OCI-LY7 (cell line): ENCODE results near the gene KRT86. TPM values are rescaled to one million over a fixed set of nuclear protein-coding genes. Genes with fewer than 3 reads are reported as not detected.

Source experiments
- BruUV-seq: library from RNA; stranded (reverse); fragments of 400-500 nt; replicated peaks from 2 replicates; lab custom pipeline; 2021; lab: Mats Ljungman, UMichigan
- CTCF ChIA-PET: fragments of 300-600 bp; sonication (Branson Sonifier 250); formaldehyde crosslinking; loops from one replicate; lab custom pipeline; 2022; ENCODE audit warnings: antibody characterized with exemption; ENCODE audit not compliant: unreplicated experiment; lab: Charles Lee
- POLR2A ChIA-PET: fragments of 300-600 bp; sonication (Branson Sonifier 250); formaldehyde crosslinking; loops from one replicate; lab custom pipeline; 2022; ENCODE audit warnings: antibody characterized with exemption; lab: Charles Lee
- DNase-seq: peaks from one replicate; pipeline ENCODE4 v3.0.0-alpha.2; 2015; ENCODE audit warnings: low spot score
- H2AFZ ChIP-seq: fragments of 200-600 bp; sonication (generic), shearing (Covaris generic); 2 replicates; pipeline ENCODE4 v1.6.1; 2014; ENCODE audit warnings: mild to moderate bottlenecking, antibody characterized with exemption, low read length, moderate library complexity
- H3K27ac ChIP-seq: fragments of 200-600 bp; sonication (generic); 2 replicates; pipeline ENCODE4 v1.5.1; 2014; ENCODE audit warnings: mixed run types, low read depth, mild to moderate bottlenecking, moderate library complexity, low read length, inconsistent platforms; ENCODE audit not compliant: poor library complexity, severe bottlenecking
- H3K36me3 ChIP-seq: fragments of 200-600 bp; sonication (generic); 2 replicates; pipeline ENCODE4 v1.6.1; 2014; ENCODE audit warnings: mild to moderate bottlenecking, antibody characterized with exemption, low read length, moderate library complexity, mixed read lengths; ENCODE audit not compliant: insufficient read depth
- H3K4me1 ChIP-seq: fragments of 200-600 bp; sonication (generic); 2 replicates; pipeline ENCODE4 v1.5.1; 2014; ENCODE audit warnings: mild to moderate bottlenecking, low read length; ENCODE audit not compliant: insufficient read depth, poor library complexity, severe bottlenecking
- H3K4me2 ChIP-seq: fragments of 200-600 bp; sonication (generic); 2 replicates; pipeline ENCODE4 v1.6.1; 2014; ENCODE audit warnings: mild to moderate bottlenecking, low read length
- H3K4me3 ChIP-seq: fragments of 200-600 bp; sonication (generic); 2 replicates; pipeline ENCODE4 v1.5.1; 2014; ENCODE audit warnings: mild to moderate bottlenecking, low read depth, low read length; ENCODE audit not compliant: poor library complexity, severe bottlenecking
- H3K79me2 ChIP-seq: fragments of 200-600 bp; sonication (generic); 2 replicates; pipeline ENCODE4 v1.6.1; 2016; ENCODE audit warnings: low read depth, mild to moderate bottlenecking, low read length, moderate library complexity, mixed read lengths; ENCODE audit not compliant: insufficient read depth
- H3K9me2 ChIP-seq: fragments of 200-600 bp; sonication (generic); 2 replicates; pipeline ENCODE4 v1.6.1; 2016; ENCODE audit warnings: mild to moderate bottlenecking, low read length, mixed read lengths; ENCODE audit not compliant: insufficient read depth
- H3K9me3 ChIP-seq: fragments of 200-600 bp; sonication (generic); 2 replicates; pipeline ENCODE4 v1.6.1; 2014; ENCODE audit warnings: mild to moderate bottlenecking, mixed run types, low read length, mixed read lengths
- H4K20me1 ChIP-seq: fragments of 200-600 bp; sonication (generic); 2 replicates; pipeline ENCODE4 v1.6.1; 2014; ENCODE audit warnings: mild to moderate bottlenecking, antibody characterized with exemption, low read length, moderate library complexity, mixed read lengths; ENCODE audit not compliant: insufficient read depth
- EZH2phosphoT487 ChIP-seq: fragments of 200-600 bp; sonication (generic); IDR thresholded peaks from 2 replicates; pipeline ENCODE4 v1.6.1; 2018; ENCODE audit warnings: low read depth, borderline replicate concordance, mild to moderate bottlenecking, mixed run types, antibody characterized with exemption, low read length, moderate library complexity, mixed read lengths
- intact Hi-C: fragments of 100-400 bp; cut with micrococcal nuclease; formaldehyde crosslinking; loops from one replicate; pipeline ENCODE4 v1.10.0; 2022; ENCODE audit not compliant: unreplicated experiment
- total RNA-seq, 2 experiments: library from RNA; depleted of rRNA in 1 of 2; stranded (reverse); fragments of >200 nt in 1 of 2; shearing (Covaris generic) in 1 of 2; gene quantifications; 2 replicates each; pipeline ENCODE4 v1.2.3, GENCODE V29; 2014 to 2022
- TF ChIP-seq, protein P1 (sequence below): fragments of 200-600 bp; sonication (generic); conservative IDR thresholded peaks from 2 replicates; pipeline ENCODE4 v1.5.1; 2014; ENCODE audit warnings: mild to moderate bottlenecking, antibody characterized with exemption, low read length, moderate library complexity, mixed read lengths

KRT86 gene
- total RNA-seq, 2 experiments from 2014 or later = not detected

DNA sequence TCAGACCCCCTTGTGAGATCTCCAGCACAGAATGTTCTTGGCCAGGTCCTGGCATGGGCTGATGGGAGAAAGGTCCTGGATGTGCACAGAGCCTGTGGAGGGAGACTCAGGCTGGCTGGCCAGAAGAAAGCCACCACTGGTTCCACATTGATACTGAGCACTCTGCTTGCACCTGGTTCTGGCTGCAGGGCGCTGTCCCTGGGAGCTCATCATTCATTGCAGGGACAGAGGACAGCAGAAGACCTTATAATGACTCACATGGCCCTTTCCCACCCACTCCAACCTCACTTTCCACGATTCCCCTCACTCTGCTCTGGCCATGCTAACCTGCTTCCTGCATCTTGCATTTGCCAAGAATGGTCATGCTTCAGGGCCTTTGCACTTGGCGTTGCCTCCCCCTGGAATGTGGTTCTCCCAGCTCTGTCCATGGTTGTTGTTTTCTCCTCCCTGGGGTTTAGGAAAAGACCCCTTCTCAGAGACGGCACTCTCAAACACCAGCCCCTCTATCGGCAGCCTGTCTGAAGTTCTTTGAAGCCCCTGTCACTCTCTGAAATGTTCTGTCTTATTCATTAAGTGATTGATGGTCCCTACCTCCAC is 31.1 kb upstream of the KRT86 start:
- Histone ChIP-seq H3K36me3 (no peaks in the 10 kb centered on the region), H2AFZ (no peak overlapping the region), H3K9me2 (no peaks in the 10 kb centered on the region), H4K20me1 (no peaks in the 10 kb centered on the region; the same call in 1 of the 2 replicates), H3K27ac (no peak overlapping the region), H3K4me3 (no peak overlapping the region), H3K79me2 (no peaks in the 10 kb centered on the region), H3K4me1 (no peaks in the 10 kb centered on the region), H3K9me3 (no peaks in the 10 kb centered on the region), H3K4me2 (no peak overlapping the region)
- ChIA-PET CTCF (no interaction called here), POLR2A (no interaction called here)
- no peak for TF ChIP-seq EZH2phosphoT487
- intact Hi-C loops = no loop called here
- BruUV-seq = no TSS peak
- DNase-seq = no peak

DNA sequence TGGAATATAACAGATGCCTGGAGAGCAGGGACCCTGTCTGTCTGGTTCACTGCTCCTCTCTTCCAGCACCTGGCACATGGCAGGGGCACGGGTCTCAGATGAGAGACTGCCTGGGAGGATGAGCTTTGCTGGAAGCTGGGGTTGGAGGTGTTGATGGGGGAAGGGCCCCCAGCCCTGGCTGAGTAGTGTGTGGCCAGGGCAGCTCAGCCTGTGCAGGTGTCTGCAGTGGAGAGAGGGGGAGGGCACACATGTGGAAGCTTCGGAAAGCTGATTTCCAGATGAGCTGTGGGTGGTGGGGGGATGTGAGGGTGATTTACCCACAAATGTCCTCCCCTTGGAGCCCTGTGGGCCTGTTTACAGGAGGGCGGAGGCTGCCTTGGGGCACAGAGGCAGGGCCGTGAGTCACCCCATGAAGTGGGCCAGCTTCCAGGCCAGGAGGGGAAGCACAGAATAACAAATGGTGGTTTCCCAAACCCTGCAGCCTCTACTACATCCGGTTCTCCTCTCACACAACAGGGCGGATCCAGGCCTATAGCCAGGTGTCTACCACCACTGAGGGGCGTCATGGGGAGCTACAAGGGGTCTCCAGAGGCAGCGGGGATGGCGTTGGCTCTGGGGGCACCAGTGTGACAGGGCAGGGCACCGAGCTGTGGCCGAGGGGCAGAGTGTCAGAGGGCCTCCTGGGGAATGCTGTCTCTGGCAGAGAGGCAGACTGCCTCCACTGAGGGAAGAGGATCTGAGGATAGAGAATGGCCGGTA is 30.4 kb upstream of the KRT86 start:
- Histone ChIP-seq H4K20me1 (no peaks in the 10 kb centered on the region; the same call in 1 of the 2 replicates), H3K4me1 (no peaks in the 10 kb centered on the region), H3K9me3 (no peaks in the 10 kb centered on the region), H3K79me2 (no peaks in the 10 kb centered on the region), H3K36me3 (no peaks in the 10 kb centered on the region), H2AFZ (no peak overlapping the region), H3K27ac (no peak overlapping the region), H3K4me2 (no peak overlapping the region), H3K9me2 (no peaks in the 10 kb centered on the region), H3K4me3 (no peak overlapping the region)
- intact Hi-C loops = no loop called here
- BruUV-seq = no TSS peak
- CTCF ChIA-PET = no interaction called here
- no peak for TF ChIP-seq EZH2phosphoT487
- TF ChIP-seq, protein P1, sequence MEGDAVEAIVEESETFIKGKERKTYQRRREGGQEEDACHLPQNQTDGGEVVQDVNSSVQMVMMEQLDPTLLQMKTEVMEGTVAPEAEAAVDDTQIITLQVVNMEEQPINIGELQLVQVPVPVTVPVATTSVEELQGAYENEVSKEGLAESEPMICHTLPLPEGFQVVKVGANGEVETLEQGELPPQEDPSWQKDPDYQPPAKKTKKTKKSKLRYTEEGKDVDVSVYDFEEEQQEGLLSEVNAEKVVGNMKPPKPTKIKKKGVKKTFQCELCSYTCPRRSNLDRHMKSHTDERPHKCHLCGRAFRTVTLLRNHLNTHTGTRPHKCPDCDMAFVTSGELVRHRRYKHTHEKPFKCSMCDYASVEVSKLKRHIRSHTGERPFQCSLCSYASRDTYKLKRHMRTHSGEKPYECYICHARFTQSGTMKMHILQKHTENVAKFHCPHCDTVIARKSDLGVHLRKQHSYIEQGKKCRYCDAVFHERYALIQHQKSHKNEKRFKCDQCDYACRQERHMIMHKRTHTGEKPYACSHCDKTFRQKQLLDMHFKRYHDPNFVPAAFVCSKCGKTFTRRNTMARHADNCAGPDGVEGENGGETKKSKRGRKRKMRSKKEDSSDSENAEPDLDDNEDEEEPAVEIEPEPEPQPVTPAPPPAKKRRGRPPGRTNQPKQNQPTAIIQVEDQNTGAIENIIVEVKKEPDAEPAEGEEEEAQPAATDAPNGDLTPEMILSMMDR = no peak
- DNase-seq = no peak
- POLR2A ChIA-PET = interaction anchor here (0.6 kb wide), 1 partner anchor 690 kb away, joined by 3 read pairs; no protein-coding TSS in a partner anchor

GRCh38 chr12:52244615-52244994 is 29.8 kb upstream of the KRT86 start:
- H4K20me1 ChIP-seq = no peaks in the 10 kb centered on the region; the same call in 1 of the 2 replicates
- no peaks in the 10 kb centered on the region for H3K79me2 ChIP-seq
- H3K9me3 ChIP-seq = no peaks in the 10 kb centered on the region
- H3K27ac ChIP-seq = no peak overlapping the region
- H3K4me3 ChIP-seq = no peak overlapping the region
- TF ChIP-seq, protein P1 = no peak
- no peak for TF ChIP-seq EZH2phosphoT487
- ChIA-PET CTCF (no interaction called here), POLR2A (interaction anchor here (0.6 kb wide), 1 partner anchor 691 kb away, joined by 3 read pairs; no protein-coding TSS in a partner anchor)
- no peak overlapping the region for H3K4me2 ChIP-seq
- BruUV-seq = no TSS peak
- no peaks in the 10 kb centered on the region for H3K36me3 ChIP-seq
- no peak for DNase-seq
- intact Hi-C loops = no loop called here
- H3K9me2 ChIP-seq = no peaks in the 10 kb centered on the region
- no peak overlapping the region for H2AFZ ChIP-seq
- no peaks in the 10 kb centered on the region for H3K4me1 ChIP-seq
